Measurements from ENCODE around the gene TMEM184B.

The TMEM184B gene

GRCh38 chr22:38272373-38273134, at the start of gene TMEM184B:
TMEM184B (minus strand) TSS chr22:38273010; CDS start chr22:38247961, 25,049 bp downstream.
- peak; percentile 47 to 76 (median 52) for DNase-seq

- no peak for DNase-seq
Observed at GRCh38 chr22:38320605-38321402, 48.0 kb upstream of the TMEM184B start.

DNA sequence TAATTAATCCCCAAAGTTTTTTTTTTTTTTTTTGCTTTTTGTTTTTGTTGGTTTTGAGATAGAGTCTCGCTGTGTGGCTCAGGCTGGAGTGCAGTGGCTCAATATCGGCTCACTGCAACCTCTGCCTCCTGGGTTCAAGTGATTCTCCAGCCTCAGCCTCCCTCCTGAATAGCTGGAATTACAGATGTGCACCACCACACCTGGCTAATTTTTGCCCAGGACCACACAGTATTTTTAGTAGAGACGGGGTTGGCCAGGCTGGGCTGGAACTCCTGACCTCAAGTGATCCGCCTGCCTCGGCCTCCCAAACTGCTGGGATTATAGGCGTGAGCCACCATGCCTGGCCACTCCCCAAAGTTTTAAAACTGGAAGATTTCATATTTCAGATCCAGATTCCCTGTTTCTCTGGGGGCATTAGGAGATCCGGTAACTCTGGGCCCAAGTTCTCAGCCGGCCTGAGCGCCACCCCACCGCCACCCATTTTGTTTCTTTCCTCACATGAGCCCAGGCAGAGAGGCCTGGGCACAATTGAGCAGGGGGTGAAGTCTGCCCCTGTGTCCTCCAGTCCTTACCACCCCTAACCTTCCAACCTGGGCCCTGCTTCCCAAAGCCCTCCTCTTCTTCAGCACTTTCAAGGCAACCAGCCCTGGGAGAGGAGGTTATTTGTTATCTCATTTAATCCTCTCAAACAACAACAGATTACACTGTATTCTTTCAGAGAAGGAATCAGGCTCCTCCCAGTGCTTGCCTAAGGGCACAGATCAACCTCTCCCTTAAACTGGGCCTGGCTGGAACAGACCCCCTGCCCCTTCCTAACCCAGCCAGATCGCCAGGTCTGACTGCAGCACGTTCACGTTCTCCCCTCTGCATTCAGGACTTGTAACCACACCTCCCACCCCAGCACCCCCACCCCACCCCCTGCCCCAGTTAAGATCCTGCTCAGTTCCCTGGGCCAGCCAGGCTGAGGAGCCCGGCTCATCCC, 46.3 kb upstream of the TMEM184B start:
- no peak for DNase-seq

- no peak for DNase-seq
Observed at GRCh38 chr22:38317995-38318715, 45.3 kb upstream of the TMEM184B start.

- peak; percentile 30 to 72 (median 42) for DNase-seq
Observed at GRCh38 chr22:38317122-38317994, 44.5 kb upstream of the TMEM184B start, which contains the start of gene CSNK1E. CSNK1E (minus strand) TSS chr22:38317433; CDS start chr22:38314157, 3,276 bp downstream.

DNA sequence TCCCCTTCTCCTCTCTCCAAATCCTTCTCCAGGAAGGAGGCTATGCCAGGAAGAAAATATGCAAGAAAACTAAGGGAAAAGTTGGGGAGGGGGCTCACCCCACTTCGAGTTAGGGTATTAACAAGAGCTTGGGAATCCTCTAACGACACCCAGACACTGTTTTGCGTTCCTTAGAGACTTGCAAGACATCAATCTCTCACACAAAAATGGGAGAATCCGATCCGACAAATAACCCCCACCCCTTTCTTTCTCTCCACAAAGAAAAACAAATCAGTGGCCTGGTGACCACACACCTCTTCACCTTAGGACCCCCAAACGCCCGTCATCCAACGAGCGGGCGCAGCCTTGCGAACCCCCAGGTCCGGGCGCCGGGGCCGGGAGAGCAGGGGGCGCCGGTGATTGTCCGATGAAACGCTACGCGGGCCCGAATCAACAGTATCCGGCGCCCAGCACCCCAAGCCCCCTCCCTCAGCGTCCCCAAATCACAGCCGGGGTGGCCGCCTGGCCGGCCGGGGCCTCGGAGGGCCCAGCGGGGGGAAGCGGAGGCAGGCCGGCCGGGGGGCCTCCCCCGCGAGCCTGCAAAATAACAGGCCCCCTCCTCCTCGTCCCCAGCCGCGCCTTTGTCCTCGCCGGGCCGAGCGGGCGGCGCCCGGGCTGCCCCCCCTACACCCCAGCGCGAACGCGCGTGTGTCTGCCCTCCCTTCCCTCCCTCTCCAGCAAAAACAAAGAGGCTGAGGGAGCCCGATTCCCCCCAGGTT, 43.7 kb upstream of the TMEM184B start:
- DNase-seq: peak; percentile 20 to 49 (median 24)

- no peak for DNase-seq
Observed at GRCh38 chr22:38315823-38316363, 43.1 kb upstream of the TMEM184B start.

- no peak for DNase-seq
Observed at GRCh38 chr22:38314933-38315822, 42.4 kb upstream of the TMEM184B start.

GRCh38 chr22:38314051-38314932, 41.5 kb upstream of the TMEM184B start:
- DNase-seq: no peak

GRCh38 chr22:38313384-38313955, 40.7 kb upstream of the TMEM184B start:
- peak in 1 of 4 experiments; percentile 18 for DNase-seq

GRCh38 chr22:38312261-38312800, 39.5 kb upstream of the TMEM184B start:
- no peak for DNase-seq

DNA sequence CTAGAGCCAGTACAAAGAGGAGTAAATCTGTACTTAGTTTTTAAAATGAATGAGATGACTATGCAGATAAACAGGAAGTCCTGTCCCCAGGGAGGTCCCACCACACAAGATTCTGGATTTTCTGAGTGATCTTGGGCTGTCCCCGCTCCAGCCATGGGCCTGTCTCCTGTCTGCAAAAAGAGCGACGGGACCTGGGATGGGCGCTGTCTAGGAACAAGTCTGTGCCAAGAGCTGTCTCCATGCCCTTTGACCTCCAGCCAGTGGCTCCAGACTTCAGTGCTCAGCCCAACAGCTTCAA, 38.5 kb upstream of the TMEM184B start:
- no peak for DNase-seq

GRCh38 chr22:38310518-38311322, 37.9 kb upstream of the TMEM184B start:
- DNase-seq: no peak

DNA sequence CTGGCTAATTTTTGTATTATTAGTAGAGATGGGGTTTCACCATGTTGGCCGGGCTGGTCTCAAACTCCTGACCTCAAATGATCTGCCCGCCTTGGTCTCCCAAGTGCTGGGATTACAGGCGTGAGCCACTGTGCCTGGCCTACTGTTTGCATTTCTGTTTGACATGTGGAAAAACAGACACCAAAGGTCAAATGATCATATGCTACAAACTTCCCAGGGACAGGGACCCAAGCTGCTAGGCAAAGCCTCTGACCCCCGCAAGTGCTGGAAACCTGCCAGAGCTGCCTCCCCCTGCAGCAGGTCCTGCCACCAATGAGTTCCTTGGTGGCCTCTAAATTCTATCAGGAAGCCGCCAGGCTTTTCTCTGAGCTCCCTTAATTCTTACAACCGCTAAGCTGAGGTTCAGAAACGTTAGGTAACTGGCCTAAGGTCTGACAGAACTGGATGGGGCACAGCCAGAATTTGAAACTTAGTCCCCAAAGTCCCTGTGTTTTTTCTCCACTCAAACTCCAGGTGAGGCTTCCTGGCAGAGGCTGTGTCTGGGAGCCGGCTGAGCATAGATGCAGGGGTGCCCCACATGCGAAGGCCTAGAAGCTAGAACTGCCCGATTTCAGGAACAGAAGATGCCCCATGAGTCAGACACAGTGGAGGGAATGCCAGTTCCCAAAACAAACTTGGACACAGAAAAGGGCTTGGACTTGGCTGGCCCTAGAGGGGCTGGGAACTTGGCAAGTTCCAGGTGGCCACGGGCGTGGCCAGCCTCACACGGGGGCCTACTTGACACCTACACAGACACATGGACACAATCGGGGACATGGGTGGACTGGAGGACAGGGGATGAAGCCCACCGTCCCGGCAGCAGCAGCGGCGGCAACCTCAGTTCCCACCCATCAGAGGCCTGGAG, 37.1 kb upstream of the TMEM184B start:
- DNase-seq: no peak

DNA sequence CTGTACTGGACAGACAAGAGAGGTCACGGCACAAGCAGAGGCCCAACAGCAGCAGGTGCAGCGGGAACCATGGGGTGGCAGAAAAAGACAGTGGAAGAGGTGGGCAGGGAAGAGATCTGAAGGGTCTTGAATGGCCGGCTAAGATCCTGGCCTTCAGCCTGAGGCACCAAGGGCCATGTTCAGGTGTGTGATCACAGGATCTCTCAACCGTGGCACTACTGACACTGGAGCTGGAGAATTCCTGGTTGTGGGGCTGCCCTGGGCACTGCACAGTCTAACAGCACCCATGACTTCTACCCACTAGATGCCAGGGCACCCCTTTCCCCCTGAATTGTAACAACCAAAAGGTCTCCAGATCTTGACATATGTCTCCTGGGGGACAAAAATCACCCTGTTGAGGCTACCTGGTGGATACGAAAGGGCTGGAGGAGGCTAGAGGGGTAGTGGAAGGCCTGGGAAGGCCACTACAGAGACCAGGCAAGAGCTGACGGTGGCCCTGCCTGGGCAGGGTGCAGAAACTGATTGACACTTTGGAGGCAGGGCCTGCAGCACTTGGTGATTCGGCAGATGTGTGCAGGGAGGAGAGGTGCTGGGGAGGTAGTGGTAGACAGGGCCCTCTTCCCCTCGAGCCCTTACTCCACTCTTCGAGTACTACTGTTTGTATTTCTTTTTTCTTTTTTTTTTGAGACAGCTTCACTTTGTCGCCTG, 36.1 kb upstream of the TMEM184B start:
- DNase-seq: no peak
